Activated CD4-positive, alpha-beta T cell treated with anti-CD3 and anti-CD28 coated beads, Interleukin-2, amount 50 U/mL, for 48 hours (primary cell): Measurements from ENCODE around the gene TPSG1.
"Not testable (repeated sequence)": the region's sequence is repeated elsewhere in the genome, so short reads cannot be mapped to it uniquely, and the experiment has no call there.

ENCODE experiments used
- DNase-seq, 2 experiments: peaks; one replicate each; pipeline ENCODE4 v3.0.0-alpha.2; 2020

The TPSG1 gene

DNA sequence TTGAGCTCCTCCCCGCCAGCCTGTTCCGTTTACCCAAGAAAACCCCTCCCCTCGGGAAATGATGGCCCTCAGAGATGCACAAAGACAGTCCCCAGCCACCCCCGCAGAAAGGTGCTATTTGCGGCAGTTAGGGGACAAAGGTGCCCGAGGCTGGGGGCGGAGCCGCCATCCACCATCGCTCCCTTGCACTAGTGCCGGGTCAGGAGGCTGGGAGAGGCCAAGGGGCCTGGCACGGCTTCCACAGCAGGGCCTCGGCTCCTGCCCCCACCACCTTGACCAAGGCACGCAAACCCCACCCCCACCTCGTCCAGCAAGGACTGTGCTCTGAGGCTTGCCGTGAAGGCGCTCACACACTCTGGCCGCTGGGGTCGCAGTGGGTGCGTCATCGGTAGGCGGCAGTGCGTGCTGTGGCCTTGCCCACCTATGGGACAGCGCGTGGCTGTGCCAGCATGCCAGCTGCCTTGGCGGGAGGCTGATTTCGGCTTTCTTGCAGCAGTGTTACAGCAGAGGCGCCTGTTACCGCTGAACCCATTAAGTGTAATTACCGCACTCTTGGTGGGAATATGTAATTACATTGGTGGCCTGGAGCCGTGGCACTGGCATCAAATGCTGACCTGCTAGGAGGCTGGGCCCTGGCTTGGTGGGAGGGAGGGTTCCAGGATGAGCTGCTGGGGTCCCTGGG lies 31.8 kb downstream of the TPSG1 start:
- no peak for DNase-seq

DNA sequence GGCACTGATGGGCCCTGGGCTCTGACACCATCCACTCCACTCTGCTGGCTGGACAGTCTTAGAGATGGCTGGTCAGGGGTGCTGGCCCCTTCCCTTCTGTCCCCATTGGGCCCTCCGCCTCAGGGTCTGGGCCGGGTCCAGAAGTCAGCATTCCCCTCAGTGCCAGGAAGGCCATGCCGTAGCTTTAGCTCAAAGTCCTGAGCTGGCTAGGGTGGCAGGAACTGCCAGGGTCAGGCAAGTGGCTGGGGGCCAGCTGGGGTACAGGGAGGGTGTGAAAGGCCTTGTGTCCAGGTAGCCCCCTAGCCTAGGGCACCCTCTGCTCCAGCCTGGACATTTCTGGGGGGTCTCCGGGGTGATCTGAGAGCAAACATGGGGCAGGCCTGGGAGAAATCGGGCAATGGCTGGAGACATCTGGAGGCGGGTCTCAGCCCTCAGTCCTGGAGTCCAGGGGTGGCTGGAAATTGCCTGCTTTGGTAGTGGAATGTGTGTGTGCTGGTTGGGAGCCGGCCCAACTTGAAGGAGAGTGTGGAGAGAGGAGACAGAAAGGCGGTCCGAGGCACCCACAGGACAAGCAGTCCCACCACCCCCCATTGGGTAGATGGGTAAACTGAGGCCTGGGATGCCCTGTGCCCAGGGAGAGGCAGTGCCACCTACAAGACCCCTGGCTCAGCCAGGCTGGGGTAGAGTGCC lies 32.5 kb downstream of the TPSG1 start:
- DNase-seq = no peak

DNA sequence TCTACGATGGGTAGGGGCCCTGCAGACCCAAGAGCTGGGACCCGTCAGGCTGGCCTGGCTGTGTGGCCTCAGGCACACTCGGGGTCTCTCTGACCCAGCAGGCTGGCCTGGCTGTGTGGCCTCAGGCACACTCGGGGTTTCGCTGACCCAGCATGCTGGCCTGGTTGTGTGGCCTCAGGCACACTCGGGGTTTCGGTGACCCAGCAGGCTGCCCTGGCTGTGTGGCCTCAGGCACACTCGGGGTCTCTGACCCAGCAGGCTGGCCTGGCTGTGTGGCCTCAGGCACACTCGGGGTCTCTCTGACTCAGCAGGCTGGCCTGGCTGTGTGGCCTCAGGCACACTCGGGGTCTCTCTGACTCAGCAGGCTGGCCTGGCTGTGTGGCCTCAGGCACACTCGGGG lies 34.3 kb downstream of the TPSG1 start:
- DNase-seq = not testable (repeated sequence)

DNA sequence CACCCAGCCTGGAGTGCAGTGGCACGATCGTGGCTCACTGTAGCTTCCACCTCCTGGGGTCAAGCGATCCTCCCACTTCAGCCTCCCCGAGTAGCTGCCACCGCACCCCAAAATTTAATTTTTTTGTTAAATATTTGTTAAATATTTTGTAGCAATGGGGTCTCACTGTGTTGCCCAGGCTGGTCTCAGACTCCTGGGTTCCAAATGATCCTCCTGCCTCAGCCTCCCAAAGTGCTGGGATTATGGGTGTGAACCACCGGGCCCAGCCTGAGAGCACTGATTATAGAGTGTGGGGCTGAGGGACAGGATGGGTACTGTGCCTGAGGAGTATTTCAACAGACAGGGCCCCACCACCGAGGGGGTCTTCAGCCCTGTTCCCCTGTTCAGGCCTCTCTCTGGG lies 35.6 kb downstream of the TPSG1 start:
- no peak for DNase-seq

DNA sequence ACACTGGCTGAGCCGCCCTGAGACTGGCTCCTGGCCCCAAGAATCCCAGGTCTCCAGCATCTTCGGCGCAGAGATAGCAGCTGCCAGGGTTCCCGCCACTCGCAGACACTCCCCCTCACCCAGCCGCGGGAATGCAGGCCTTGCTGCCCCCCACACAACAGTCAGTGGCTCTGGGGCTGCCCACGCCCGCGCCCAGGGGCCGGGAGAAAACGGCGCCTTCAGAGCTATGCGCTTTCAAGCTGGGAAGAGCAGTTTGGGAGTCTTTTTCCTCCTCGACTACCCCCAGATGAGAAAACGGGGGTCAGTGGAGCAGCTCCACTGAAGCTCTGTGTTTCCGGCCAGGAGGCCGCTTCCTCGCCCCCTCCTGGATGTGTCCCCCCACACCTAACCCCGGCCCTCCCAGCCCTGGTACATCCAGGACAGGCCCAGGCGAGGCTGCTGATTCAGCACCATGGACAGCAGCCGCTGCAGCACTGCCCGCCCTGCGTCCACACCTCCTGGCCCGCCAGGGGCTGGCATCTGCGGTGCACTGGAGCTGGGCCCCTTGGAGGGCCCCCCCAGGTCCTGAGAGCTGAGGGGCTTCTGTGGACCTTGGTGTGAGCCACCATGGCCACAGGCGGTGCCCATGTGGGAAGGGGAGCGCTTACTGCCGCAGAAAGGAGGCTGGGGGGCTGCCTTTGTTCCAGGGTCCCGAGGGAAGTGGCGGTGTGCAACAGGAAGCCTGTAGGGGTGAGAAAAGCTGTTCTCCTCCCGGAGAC lies 36.5 kb downstream of the TPSG1 start:
- peak; percentile 34 to 45 for DNase-seq

DNA sequence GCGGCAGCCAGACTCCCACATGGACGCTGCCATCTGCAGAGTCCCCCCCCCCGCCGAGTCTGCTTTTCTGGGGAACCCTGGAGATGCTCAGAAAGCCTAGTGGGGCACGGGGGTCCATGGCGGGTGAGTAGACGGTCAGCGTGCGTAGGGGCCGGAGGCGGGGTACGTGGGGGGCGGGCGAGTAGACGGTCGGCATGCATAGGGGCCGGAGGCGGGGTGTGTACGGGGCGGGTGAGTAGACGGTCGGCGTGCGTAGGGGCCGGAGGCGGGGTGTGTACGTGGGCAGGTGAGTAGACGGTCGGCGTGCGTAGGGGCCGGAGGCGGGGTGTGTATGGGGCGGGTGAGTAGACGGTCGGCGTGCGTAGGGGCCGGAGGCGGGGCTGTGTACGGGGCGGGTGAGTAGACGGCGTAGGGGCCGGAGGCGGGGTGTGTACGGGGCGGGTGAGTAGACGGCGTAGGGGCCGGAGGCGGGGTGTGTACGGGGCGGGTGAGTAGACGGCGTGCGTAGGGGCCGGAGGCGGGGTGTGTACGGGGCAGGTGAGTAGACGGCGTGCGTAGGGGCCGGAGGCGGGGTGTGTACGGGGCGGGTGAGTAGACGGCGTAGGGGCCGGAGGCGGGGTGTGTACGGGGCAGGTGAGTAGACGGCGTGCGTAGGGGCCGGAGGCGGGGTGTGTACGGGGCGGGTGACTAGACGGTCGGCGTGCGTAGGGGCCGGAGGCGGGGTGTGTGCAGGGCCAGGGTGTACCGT lies 39.4 kb downstream of the TPSG1 start:
- not testable (repeated sequence) for DNase-seq

DNA sequence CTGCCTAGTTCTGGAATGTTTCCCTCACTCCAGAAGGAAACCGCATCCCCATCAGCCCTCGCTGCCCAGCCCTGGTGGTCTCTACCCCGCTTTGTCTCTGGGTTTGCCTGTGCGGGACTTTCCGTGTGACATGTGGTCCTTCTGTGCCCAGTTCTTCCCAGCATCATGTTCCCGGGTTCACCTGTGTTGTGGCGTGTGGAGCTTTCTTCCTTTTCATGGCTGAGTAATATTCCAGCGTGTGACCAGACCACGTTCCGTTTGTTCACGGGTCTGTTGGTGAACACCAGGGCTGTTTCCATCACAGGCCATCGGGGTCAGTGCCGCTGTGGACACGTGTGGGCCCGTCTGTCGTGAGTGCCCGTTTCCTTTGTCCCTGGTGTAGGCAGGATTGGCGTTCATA lies 40.1 kb downstream of the TPSG1 start:
- no peak for DNase-seq

DNA sequence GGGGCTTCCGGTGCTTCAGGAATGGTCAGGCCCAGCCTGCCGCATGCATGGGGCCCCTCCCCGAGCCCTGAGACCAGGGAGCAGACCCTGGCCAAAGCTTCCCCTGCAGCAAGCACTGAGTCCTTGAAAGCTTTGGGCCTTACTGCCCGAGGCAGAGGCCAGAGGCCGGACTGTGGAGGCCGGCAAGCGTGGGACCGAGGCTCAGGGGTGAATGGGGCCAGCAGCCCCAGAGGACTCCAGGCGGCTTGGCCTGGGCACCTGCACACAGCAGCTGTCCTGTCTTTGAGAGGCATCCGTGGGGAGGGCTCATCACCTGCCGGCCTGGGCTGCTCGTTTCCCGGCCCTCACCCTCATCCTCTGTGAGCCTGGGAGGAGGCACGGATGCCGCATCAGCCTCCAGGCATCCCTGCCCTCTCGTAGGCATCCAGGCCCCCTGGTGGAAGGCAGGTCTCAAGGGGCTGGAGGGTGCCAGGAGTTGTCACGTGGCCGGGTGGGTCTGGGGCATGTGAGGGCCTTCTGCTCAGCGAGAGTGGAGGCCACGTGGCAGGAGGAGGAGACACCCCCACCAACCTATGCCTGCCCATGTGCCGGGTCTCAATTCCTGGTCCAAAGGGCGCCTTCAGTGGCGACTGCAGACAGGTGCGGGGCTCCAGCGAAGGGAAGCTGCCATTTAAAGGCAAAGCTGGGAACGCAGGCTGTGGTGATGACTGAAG lies 40.8 kb downstream of the TPSG1 start:
- no peak for DNase-seq

DNA sequence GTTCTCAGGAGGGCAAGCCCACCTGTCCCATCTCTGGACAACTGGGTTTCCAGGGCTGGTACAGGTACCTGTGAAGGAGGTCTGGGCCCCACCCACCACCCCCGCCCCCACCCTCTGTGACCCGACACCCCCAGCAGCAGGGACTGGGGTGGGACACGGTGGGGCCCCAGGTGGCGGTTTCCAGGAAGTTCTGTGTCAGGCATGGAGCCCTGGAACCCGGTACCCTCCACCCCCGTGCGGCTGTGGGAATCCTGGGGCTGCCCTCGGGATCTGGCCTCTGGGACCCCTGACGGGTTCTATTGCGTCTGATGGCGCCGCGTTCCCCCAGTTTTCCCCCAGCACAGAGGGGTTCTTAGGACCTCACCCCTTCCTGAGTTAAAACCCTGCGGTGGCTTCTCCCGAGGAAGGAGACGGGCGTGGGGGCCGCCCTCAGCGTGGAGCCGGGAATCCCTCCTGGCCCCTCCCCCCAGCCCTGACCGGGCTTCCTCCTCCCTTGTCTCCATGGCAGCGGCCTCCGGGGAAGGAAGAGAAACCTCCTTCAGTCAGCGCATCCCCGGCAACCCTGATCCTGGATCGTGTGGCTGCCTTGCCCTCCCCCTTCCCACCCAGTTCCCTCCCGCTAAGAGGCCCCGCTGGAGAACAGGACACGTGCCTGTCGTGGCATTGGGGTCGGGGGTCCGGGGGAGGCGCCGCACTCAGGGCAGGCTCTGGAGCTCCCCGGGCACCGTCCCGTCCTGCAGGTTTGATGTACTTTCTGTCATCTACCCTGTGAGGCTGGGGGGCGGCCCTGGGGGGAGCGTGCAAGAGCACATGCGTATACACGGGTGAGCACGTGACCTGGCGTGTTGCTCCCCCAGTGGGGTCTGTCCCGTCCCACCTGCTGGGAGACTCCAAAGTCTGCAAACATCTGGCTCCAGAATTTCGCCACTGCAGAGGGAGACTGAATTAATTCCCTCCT lies 41.8 kb downstream of the TPSG1 start:
- DNase-seq = no peak

DNA sequence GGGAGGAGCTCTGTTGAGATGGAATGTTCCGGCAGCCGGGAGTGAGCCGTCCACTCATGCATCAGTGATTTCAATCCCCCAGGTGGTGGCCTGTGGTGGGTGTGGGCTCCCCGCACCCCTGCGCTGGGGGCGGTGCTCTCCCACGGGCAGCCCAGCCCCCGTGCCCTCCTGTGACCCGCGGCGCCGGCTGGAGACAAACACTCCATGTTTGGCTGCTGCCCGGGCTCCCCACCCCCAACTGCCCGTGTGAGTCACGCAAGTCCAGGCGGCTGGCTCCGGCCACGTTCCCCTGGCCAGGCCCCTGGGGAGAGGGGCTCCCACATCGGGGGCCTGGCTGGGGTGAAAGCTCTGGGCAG lies 42.8 kb downstream of the TPSG1 start:
- DNase-seq = no peak

DNA sequence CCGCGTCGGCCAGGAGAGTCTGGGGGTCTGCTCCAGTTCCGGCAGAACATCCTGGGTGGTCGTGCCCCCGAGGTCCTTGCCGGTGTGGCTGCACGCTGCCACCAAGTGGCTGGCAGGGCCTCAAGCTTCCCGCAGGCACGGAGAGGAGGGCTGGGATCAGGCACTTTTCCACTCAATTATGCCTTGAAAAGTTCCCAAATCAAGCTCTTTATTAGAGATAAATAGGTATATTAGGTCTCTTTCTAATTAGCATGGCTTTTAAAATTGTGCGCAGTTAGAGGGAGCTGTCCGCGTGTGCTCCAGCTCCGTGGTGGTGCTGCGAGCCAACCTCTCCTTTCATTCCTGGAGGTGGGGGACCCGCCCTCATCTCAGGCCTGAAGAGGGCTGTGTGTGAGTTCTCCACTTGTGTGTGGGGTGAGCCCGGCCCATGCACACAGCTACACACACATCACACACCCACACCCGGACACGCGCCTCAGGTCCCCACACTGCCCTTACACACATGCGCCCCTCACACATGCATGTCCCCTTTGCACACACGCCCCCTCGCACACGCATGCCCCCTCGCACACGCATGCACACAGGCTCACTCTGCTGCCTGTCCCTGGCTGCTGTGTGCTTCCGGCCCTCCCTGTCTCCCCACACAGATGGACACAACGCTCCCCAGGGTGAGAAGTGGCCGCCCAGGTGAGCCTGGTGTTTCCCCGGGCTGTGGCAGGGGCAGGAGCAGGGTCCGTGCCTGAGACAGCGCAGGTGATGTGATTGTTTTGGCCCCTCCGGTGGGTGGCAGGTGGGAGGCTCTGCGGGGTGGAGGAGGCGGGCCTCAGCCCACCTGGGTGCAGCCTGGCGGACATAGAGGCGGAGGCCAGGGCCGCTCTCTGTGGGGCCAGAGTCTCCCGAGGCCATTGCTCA lies 43.4 kb downstream of the TPSG1 start:
- no peak for DNase-seq

DNA sequence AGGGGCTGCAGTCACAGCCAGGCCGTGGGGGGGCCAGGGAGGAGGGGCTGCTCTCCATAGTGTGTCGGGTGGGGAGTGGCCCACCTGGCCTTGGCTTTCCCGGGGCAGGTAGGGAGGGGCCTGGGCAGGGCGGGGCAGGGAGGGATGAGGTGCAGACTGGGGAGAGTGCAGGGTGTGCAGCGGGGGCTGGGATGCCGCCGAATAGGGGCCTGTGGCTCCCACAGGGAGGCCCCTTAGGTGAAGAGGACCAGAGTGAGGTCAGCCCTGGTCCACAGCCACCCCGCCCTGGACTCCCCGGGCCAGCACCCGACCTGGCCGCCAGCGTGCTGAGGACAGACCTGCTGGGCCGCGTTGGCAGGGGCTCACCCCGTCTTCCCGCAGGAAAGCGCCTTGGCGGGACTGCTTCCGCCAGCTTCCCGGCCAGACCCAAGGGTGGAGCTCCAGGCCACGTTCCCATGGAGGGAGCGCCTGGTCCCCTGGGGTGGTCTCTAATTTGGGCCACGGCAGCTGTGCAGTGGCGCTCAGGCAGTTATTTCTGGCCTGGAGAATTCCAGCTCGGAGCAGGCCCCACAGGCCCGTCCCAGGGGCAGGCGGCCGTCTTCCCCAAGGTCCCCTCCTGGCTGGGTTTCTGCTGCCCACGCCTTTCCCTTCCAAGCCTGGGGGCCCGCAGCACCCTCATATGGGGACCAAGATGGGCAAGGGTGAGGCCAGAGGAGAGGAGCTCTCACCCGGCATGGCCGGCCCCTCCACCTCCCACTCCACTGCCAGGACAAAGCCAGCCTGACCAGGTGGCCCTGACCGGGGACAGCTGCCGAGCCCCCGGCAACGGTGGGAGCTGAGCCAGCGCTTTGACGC lies 44.3 kb downstream of the TPSG1 start:
- no peak for DNase-seq

DNA sequence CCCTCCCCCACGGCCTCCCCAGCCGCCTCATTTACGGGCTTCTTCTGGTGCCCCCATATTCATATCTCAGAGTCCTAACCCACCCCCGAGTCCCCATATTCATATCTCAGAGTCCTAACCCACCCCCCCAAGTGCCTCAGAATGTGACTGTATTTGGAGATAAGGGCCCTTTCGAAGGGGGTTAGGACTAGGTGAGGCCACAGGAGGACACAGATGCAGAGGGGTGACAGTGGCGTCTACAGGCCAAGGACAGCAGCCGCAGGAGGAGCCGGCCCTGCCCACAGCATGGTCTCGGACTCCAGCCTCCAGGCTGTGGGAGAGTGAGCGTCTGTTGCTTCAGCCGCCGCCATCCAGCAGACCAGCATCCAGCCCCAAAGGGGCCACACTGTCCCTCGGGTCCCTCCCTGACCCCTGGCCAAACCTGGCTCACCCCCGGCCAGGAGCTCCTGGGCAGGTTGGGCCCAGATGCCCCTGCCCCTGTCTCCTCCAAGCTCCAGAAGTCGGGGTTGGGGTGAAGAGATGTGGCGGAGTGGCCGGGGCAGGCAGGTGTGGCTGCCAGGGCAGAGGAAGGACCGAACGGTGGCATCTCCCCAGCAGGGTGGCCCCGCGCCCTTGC lies 46.7 kb downstream of the TPSG1 start:
- no peak for DNase-seq

DNA sequence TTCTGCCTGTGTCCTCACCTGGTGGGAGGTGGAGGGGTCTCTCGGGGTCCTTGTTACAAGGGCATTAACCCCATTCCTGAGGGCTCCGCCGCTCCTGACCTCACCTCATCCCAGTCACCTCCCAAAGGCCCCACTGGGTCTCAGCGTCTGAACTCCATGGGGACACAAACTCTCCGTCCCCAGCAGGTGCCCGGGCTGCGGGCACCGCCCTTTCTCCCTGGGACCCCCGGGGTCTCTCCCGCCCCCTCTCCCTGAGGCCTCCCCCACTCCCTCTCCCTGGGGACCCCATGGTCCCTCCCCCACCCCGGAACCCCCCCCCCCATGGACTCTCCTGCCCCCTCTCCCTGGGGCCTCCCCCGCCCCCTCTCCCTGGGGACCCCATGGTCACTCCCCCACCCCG lies 47.3 kb downstream of the TPSG1 start:
- DNase-seq = no peak

DNA sequence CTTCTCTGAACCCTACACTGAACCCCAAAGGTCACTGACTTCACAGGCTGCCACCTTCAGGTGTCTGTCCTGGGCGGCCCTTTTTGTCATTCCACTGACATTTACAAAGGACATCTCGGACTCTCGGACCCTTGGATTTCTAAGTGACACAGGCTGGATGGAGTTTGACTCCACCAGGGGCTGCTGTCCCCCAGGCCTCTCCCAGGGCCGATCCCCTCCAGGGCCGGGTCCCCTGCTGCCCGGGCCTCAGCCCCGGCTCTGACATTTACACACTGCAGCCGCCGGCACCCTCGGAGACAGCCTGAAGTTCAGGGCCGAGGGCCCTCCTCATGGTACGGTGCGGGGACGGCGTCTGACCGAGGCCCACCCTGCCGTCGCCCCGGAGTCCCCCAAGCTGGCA lies 48.0 kb downstream of the TPSG1 start:
- no peak for DNase-seq

DNA sequence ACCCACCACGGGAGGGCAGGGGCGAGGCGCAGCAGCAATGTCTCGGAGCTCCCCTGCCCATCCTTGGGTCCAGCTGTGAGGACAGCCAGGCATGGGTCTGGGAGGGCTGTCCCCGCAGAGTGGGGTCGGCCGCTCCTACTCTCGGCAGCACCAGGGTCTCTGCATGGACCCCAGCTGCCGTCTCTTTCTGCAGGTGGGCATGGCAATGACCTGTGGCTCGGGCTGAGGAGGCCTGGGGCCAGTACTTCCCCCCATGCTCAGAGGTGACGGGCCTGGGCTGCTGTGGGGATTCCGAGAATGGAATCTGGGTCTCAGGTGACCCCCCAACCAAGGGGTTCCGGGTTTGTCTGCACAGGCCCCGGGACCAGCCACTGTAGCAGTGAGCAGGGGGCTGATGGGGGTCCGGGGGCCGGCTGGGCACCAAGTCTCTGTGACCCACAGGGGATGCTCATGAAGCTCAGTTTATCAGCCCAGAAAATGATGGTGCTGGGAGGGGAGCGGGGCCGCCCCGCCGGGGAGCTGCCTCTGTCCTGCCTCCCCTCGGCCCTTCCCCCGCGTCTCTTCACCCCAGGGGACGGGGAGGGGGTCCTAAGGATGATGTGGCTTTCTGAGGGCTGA lies 48.7 kb downstream of the TPSG1 start:
- DNase-seq = no peak

DNA sequence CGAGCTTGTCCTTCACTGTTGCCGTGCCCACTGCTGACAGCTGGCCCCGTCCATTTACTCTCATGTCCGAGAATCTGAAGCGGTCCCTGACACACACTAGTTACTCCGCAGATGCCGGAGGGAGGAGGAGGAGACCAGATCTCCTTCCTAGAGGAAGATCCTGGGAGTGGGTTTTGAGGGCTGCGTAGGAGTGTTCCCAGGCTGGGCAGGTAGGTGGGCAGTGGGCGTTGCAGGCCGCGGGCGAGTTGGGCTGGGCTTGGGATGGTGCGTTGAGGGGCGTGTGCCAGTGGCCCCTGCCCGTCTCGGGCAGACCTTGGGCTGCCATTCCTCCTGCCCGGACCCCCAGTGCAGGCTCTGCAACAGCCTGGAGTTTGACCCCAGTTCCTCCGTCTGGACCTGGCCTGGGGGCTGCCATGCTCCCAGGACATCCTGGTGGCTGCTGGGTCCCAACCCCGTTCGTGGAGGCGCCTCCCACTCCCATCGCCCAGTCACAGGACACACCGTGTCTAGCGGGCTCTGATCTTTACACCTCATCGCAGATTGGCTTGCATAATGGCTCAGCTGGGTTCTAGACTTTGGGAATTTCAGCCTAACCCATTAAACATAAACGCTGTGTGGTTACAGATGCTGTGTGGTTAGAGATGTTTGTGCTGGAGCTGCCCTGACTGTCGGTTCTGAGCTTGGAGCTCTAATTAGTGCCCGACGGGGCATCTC lies 49.3 kb downstream of the TPSG1 start:
- no peak for DNase-seq
